Measurements from ENCODE around the gene ZFTA.
A peak's percentile ranks its signal among the peaks of the same experiment; 100 is the strongest.
"Not testable (repeated sequence)": the region's sequence is repeated elsewhere in the genome, so short reads cannot be mapped to it uniquely, and the experiment has no call there.

ZFTA gene

GRCh38 chr11:63768237-63769041 lies at the start of gene ZFTA:
TSS of gene ZFTA (minus strand) at chr11:63768775. CDS start at chr11:63768622, 153 bp downstream.
- peak within 1 kb of the TSS; percentile 88 for H3K4me3 ChIP-seq (ENCODE audit: low read depth, low read length)
- no peak for DNase-seq (ENCODE audit: low read depth)

GRCh38 chr11:63817758-63818498 lies 49.4 kb upstream of the ZFTA start:
- DNase-seq (ENCODE audit: low read depth): no peak
- no peak overlapping the region for H3K4me3 ChIP-seq (ENCODE audit: low read depth, low read length)

GRCh38 chr11:63816732-63817131 lies 48.2 kb upstream of the ZFTA start:
- no peak for DNase-seq (ENCODE audit: low read depth)
- no peak overlapping the region for H3K4me3 ChIP-seq (ENCODE audit: low read depth, low read length)

- no peak overlapping the region for H3K4me3 ChIP-seq (ENCODE audit: low read depth, low read length)
- no peak for DNase-seq (ENCODE audit: low read depth)
Observed at GRCh38 chr11:63816166-63816565, 47.6 kb upstream of the ZFTA start.

- peak overlapping the region; percentile 90 for H3K4me3 ChIP-seq (ENCODE audit: low read depth, low read length)
- no peak for DNase-seq (ENCODE audit: low read depth)
Observed at GRCh38 chr11:63814383-63814736, 45.8 kb upstream of the ZFTA start.

- DNase-seq (ENCODE audit: low read depth): no peak
- peak overlapping the region; percentile 90 for H3K4me3 ChIP-seq (ENCODE audit: low read depth, low read length)
Observed at GRCh38 chr11:63813563-63814382, 45.2 kb upstream of the ZFTA start.

- DNase-seq (ENCODE audit: low read depth): no peak
- peak within 1 kb of the TSS; percentile 90 for H3K4me3 ChIP-seq (ENCODE audit: low read depth, low read length)
Observed at GRCh38 chr11:63813035-63813562, 44.5 kb upstream of the ZFTA start, which contains the start of gene SPINDOC. TSS of gene SPINDOC (plus strand) at chr11:63813456. CDS start at chr11:63813687, 231 bp downstream.

- DNase-seq (ENCODE audit: low read depth): no peak
- H3K4me3 ChIP-seq (ENCODE audit: low read depth, low read length): no peak overlapping the region
Observed at GRCh38 chr11:63811522-63811921, 42.9 kb upstream of the ZFTA start.

GRCh38 chr11:63810383-63810782 lies 41.8 kb upstream of the ZFTA start:
- not testable (repeated sequence) for H3K4me3 ChIP-seq (ENCODE audit: low read depth, low read length); DNase-seq (ENCODE audit: low read depth)

- no peak for DNase-seq (ENCODE audit: low read depth)
- H3K4me3 ChIP-seq (ENCODE audit: low read depth, low read length): no peak overlapping the region
Observed at GRCh38 chr11:63805844-63806415, 37.4 kb upstream of the ZFTA start.

- no peak overlapping the region for H3K4me3 ChIP-seq (ENCODE audit: low read depth, low read length)
- DNase-seq (ENCODE audit: low read depth): no peak
Observed at GRCh38 chr11:63804259-63804658, 35.7 kb upstream of the ZFTA start.

GRCh38 chr11:63802637-63803414 lies 34.3 kb upstream of the ZFTA start:
- no peak for DNase-seq (ENCODE audit: low read depth)
- no peak overlapping the region for H3K4me3 ChIP-seq (ENCODE audit: low read depth, low read length)

GRCh38 chr11:63800921-63801320 lies 32.3 kb upstream of the ZFTA start:
- H3K4me3 ChIP-seq (ENCODE audit: low read depth, low read length): no peak overlapping the region
- DNase-seq (ENCODE audit: low read depth): no peak

- H3K4me3 ChIP-seq (ENCODE audit: low read depth, low read length): no peak overlapping the region
- no peak for DNase-seq (ENCODE audit: low read depth)
Observed at GRCh38 chr11:63795066-63795465, 26.5 kb upstream of the ZFTA start.

GRCh38 chr11:63793161-63793560 lies 24.6 kb upstream of the ZFTA start:
- H3K4me3 ChIP-seq (ENCODE audit: low read depth, low read length): no peak overlapping the region
- DNase-seq (ENCODE audit: low read depth): no peak

- no peak overlapping the region for H3K4me3 ChIP-seq (ENCODE audit: low read depth, low read length)
- DNase-seq (ENCODE audit: low read depth): no peak
Observed at GRCh38 chr11:63791495-63792167, 23.1 kb upstream of the ZFTA start.

- no peak for DNase-seq (ENCODE audit: low read depth)
- H3K4me3 ChIP-seq (ENCODE audit: low read depth, low read length): no peak overlapping the region
Observed at GRCh38 chr11:63785823-63786222, 17.2 kb upstream of the ZFTA start.

- no peak for DNase-seq (ENCODE audit: low read depth)
- no peak overlapping the region for H3K4me3 ChIP-seq (ENCODE audit: low read depth, low read length)
Observed at GRCh38 chr11:63783925-63784592, 15.5 kb upstream of the ZFTA start.

All from skeletal muscle cell (primary cell).